ENCODE results near the gene SUFU.

SUFU gene

GRCh38 chr10:102641880-102642735, 138.3 kb downstream of the SUFU start:
- DNase-seq: peak; percentile 95

GRCh38 chr10:102642736-102643335, 139.1 kb downstream of the SUFU start:
- DNase-seq: peak; percentile 49

- DNase-seq: peak; percentile 17
Observed at GRCh38 chr10:102643336-102644065, 139.7 kb downstream of the SUFU start.

GRCh38 chr10:102644066-102644645, 140.4 kb downstream of the SUFU start, which contains the start of gene TRIM8:
Gene TRIM8 (plus strand): TSS chr10:102644479. CDS start chr10:102644618, 139 bp downstream.
- DNase-seq: no peak

- peak; percentile 60 for DNase-seq
Observed at GRCh38 chr10:102644646-102645387, 141.0 kb downstream of the SUFU start.

GRCh38 chr10:102645388-102645740, 141.6 kb downstream of the SUFU start:
- peak; percentile 42 for DNase-seq

GRCh38 chr10:102645741-102646609, 142.2 kb downstream of the SUFU start:
- peak; percentile 41 for DNase-seq

- DNase-seq: no peak
Observed at GRCh38 chr10:102646610-102647442, 143.1 kb downstream of the SUFU start.

- DNase-seq: no peak
Observed at GRCh38 chr10:102647443-102648268, 143.9 kb downstream of the SUFU start.

- DNase-seq: no peak
Observed at GRCh38 chr10:102648269-102648888, 144.6 kb downstream of the SUFU start.

GRCh38 chr10:102648889-102649796, 145.4 kb downstream of the SUFU start:
- DNase-seq: peak; percentile 12

GRCh38 chr10:102649797-102650654, 146.3 kb downstream of the SUFU start:
- no peak for DNase-seq

GRCh38 chr10:102650655-102651454, 147.1 kb downstream of the SUFU start:
- DNase-seq: no peak

- DNase-seq: no peak
Observed at GRCh38 chr10:102651455-102652169, 147.8 kb downstream of the SUFU start.
